ENCODE measurements around the gene FBXL15. TPM values are rescaled to one million over a fixed set of nuclear protein-coding genes. Genes with fewer than 3 reads are reported as not detected.

Gene FBXL15
- total RNA-seq, 1 donor from 2014 or later, result 15.1 TPM

DNA sequence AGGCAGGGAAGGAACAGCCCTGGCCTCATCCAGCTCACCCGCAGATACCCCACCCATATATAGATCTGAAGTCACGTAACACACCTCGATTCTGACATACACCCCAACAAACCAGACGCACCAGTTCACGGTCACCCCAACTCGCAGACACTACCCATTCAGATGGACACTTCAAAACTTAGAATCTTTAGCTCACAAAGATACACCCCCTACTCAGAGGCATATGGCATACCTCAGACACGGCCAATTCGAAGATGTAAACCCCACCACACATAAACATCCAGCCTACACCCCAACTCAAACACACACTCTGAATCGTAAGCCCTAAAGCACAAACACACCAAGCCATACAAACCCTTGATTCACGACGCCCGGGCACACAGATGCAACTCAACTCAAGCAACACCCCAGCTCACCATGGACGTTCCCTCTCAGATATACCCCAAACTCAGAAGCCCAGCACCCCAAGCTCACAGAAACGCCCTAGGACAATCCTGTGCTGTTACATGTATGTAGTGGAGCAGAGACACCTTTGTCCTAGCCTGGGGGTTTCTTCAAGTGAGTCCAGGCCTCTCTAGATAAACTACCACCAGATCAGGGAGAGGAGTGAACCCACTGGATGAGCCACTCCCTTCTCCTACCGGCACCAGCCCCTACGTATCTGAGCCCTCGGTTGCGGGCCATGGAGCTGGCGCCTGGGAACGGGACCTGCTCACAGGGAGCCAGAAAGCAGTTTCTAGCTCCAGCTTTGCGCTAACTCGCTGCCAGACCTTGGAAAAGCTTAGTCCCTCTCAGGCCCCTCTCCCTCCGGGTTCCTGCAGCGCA lies 10.8 kb upstream of the FBXL15 start:
- intact Hi-C loops (cut with micrococcal nuclease), result loop anchor here (1.0 kb wide), 2 partner anchors 11 to 15 kb away; partner anchors contain the start of gene NFKB2

GRCh38 chr10:102410429-102411073 lies 10.1 kb upstream of the FBXL15 start:
- intact Hi-C loops (cut with micrococcal nuclease), result no loop called here

DNA sequence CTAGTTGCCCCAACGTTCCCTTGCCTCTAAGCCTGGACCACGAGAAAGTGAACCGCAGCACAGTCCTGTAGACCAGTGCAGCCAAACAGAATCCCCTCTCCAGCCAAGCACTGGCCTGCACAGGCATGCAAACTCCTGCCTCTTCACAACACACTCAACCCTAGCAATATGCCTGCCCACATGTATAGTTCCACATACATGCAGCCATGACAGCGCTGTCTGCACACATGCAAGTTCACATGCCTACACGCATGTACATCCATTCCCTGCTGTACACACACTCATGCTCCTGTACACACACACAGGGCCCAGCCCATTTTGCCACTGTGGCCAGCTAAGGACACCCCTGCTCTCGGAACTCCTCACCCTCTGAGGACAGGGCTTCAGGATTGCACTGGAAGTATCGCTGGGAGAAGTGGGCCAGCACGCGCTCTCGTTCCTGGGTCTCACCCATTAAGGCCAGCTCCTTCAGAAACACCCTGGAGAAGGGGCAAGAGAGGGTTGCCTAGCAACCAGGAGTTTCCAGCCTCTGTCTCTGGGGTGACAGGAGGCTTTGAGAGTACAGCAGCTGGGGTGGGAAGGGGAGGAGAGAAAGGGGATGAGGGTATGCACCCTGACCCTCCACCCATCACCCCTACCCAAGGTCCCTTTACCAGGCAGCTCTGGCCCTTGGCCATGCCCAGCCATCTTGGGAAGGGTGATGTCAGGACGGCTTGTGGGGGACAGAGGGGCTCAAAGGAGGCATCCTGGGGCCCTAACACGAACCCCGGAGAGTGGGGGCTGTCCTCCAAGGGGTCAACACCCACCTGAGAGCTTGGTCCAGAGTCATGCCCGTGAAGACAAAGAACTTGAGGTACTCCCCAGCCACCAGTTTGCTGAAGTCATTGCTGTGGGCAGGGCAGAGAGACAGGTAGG lies 9.0 kb upstream of the FBXL15 start:
- intact Hi-C loops (cut with micrococcal nuclease), result no loop called here

- intact Hi-C loops (cut with micrococcal nuclease), result no loop called here
These were observed 8.3 kb upstream of the FBXL15 start for GRCh38 chr10:102412293-102412692.

DNA sequence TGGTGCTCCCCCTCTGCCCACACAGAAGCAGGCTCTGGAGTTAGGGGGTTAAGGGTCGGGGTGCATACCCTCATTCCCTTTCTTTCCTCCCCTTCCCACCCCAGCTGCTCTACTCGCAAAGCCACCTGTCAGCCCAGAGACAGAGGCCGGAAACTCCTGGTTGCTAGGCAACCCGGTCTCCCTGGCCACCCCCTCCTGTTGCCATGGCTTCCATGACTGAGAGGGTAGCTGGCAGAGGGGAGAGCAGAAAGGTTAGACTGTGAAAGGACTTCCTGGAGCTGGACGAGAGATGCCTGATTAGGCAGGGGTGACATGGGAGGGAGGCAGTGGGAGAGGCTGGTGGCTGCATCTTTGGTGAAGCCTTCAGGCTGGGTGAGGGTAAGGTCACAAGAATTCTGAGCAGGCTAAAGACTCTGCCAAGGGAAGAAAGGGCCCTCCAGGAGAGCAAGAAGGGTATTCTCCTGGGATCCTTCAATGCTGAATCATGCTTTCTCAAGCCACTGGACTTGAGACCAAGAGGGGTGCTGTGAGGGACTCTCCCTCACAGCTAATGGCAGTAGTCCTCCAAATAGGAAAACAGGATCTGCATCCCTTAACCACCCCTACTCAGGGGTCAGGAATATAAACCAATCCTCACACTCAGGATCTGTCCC lies 7.5 kb upstream of the FBXL15 start:
- intact Hi-C loops (cut with micrococcal nuclease), result no loop called here

DNA sequence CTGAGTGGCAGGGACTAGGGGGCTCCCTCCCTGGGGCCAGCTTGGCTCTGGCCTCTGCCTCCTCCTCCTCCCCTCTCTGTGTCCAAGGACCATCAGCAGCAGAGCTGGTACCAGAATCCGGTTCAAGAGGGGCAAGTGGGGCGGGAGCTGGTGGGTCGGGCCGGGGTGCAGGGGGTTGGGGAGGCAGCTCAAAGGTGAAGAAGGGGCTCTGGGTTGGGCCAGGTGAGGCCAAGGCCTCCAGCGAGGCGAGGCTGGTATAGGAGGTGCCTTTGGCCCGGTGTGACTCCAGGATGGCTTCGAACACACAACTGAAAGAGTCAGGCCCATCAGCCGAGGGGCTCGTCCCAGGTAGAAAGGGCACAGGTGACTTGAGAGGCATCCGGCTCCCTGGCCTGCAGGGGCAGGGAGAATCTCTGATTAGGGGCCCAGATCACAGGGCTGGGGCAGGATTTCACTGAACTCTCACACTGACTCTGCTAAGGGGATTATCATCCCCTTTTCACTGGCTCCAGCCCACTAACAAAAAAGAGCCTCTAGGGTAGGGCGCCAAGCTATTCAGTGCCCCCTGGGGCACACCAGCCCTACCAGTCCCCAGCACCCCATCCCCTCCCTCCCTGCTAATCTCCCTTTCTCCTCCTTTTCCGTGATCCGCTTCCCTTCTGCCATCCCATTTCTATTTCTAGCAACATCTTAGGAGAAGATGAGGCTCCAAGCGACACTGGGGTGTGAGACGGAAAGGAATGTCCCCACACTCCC lies 6.7 kb upstream of the FBXL15 start:
- intact Hi-C loops (cut with micrococcal nuclease), result no loop called here

GRCh38 chr10:102414749-102415148 lies 5.9 kb upstream of the FBXL15 start:
- intact Hi-C loops (cut with micrococcal nuclease), result no loop called here

GRCh38 chr10:102416283-102416682 lies 4.4 kb upstream of the FBXL15 start:
- intact Hi-C loops (cut with micrococcal nuclease), result no loop called here

DNA sequence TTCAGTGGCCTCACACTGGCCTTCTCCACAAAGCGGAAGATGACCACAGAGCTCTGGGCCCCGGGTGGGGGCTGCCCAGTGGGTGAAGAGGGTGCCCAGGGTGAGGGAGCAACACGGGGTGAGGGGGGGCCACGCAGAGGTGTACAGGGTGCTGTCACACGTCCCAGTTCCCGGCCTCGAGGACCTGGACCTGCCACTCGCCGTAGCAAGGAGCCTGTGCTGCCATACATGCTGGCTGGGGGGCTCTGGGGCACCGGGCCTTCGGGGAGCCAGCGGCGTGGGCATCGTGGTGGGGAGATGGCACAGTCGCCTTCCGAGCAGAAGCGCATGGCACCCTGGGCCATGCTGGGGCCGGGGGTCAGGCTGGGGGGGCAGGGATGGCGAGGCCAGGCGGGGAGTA lies 3.9 kb upstream of the FBXL15 start:
- intact Hi-C loops (cut with micrococcal nuclease), result no loop called here

GRCh38 chr10:102418622-102419268 lies 1.9 kb upstream of the FBXL15 start, which contains the start of gene PSD:
Gene PSD, minus strand, starts transcription at chr10:102418785. Its CDS starts 1,747 bp downstream, at chr10:102417038.
- intact Hi-C loops (cut with micrococcal nuclease), result no loop called here

DNA sequence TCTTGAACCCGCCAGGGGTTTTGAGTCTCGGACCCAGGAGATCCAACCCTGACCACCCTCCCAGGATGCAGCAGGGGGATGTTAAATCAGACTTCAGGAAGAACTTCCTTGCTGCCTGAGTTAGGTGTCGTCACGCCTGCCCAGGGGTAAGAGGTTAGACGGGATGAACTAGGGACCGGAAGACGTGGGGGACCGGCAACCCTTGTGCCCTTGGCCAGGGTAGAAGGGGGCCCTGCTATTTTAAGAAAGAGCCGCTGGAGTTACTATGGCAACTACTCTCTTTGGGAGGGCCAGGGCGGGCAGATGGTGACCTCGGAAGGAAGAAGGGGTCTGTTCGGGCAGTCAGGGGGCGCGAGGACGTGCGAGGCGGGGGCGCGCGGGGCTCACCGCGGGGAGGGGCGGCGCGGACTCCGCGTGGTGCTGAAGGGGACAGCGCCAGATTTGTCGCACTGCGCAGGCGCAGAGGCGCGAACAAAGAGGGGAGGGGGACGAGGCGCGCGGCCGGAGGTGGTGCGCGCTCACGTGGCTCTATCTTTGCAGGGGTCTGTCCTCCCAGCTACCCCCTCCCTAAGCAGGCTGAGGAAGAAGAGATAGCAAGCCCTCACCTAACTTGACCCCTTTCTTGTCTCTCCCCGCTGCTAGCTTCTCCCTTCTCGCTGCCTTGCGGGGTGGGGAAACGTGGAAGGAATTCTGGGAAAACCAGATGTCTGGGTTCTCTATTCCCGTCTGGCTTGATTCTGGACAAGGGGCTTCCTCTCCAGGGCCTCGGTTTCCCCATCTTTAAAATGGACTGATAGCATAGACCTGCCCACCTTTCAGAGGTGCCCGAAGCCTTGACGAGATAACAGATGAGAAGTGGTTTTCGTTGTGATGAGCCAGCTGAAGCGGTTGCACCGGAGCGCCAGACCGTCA lies 1.1 kb upstream of the FBXL15 start:
- intact Hi-C loops (cut with micrococcal nuclease), result loop anchor here (1.0 to 10.0 kb wide), 3 partner anchors 252 to 355 kb away; partner anchors contain the start of genes HPS6 and NOLC1

DNA sequence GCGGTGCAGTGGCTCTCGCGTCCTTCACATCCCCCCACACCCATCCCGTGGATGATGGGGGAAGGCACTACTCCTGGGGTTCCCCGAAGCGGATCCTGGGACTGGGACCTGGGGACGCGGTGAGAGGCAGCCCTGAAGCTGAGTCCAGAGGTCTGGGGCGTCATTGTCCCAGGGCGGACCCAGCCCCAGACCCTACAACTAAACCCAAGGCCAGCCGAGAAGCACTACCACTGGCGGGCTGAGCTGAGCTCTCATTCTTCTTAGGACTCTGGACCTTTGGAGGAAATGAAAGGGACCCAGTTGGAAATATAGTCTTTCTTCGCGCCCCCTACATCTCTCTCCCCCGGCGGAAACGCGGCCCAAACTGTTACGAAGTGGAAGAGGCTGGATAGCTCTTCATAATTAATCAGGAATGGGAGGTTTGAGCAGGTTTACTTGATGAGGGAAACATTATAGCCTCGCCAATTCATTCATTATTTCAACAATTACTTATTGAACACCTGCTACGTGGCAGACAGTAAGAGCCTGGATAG lies 389 bp upstream of the FBXL15 start:
- intact Hi-C loops (cut with micrococcal nuclease), result loop anchor here (1.0 to 10.0 kb wide), 3 partner anchors 253 to 355 kb away; partner anchors contain the start of genes HPS6 and NOLC1

GRCh38 chr10:102421507-102421756 lies 796 bp downstream of the FBXL15 start:
- intact Hi-C loops (cut with micrococcal nuclease), result loop anchor here (1.0 to 10.0 kb wide), 10 partner anchors 11 to 357 kb away; partner anchors contain the start of genes ACTR1A, CUEDC2 and HPS6

- intact Hi-C loops (cut with micrococcal nuclease), result loop anchor here (1.0 to 10.0 kb wide), 12 partner anchors 10 to 357 kb away; partner anchors contain the start of genes ACTR1A, CUEDC2 and HPS6
These were observed 1.3 kb downstream of the FBXL15 start for GRCh38 chr10:102421757-102422512.

DNA sequence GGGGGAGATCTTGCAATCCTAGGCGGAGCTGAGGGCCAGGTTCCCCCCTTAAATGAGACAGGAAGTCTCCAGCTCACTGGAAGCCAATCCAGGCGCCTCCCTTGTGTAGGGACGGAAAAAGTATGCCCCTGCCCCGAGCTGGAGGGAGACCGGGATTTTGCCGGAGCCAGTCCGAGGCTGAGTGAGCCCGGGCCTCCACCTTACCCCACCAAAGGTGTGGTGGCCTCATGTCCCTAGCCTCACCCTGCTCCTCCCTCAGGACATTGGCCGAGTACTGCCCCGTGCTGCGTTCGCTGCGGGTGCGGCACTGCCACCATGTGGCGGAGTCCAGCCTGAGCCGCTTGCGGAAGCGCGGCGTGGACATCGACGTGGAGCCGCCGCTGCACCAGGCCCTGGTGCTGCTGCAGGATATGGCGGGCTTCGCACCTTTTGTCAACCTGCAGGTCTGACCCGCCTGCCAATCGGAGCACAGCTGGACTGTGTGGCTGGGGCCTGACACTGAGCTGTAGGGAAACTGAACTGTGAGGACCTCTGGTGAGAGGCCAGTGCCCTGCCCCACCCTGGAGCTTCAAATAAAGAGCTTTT lies 2.0 kb downstream of the FBXL15 start:
- intact Hi-C loops (cut with micrococcal nuclease), result loop anchor here (1.0 to 10.0 kb wide), 4 partner anchors 57 to 358 kb away; partner anchors contain the start of gene HPS6

- intact Hi-C loops (cut with micrococcal nuclease), result loop anchor here (5.0 to 10.0 kb wide), 2 partner anchors 256 to 359 kb away; partner anchors contain the start of gene HPS6
These were observed 2.8 kb downstream of the FBXL15 start for GRCh38 chr10:102423372-102423968.
